NCI-H2196 (cell line): ENCODE data around the gene HHIP.

Experiments used
- DNase-seq: peaks from one replicate; lab custom pipeline; 2025; ENCODE audit not compliant: unreplicated experiment; lab: John Stamatoyannopoulos, UW

The HHIP gene, protein sequence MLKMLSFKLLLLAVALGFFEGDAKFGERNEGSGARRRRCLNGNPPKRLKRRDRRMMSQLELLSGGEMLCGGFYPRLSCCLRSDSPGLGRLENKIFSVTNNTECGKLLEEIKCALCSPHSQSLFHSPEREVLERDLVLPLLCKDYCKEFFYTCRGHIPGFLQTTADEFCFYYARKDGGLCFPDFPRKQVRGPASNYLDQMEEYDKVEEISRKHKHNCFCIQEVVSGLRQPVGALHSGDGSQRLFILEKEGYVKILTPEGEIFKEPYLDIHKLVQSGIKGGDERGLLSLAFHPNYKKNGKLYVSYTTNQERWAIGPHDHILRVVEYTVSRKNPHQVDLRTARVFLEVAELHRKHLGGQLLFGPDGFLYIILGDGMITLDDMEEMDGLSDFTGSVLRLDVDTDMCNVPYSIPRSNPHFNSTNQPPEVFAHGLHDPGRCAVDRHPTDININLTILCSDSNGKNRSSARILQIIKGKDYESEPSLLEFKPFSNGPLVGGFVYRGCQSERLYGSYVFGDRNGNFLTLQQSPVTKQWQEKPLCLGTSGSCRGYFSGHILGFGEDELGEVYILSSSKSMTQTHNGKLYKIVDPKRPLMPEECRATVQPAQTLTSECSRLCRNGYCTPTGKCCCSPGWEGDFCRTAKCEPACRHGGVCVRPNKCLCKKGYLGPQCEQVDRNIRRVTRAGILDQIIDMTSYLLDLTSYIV

DNA sequence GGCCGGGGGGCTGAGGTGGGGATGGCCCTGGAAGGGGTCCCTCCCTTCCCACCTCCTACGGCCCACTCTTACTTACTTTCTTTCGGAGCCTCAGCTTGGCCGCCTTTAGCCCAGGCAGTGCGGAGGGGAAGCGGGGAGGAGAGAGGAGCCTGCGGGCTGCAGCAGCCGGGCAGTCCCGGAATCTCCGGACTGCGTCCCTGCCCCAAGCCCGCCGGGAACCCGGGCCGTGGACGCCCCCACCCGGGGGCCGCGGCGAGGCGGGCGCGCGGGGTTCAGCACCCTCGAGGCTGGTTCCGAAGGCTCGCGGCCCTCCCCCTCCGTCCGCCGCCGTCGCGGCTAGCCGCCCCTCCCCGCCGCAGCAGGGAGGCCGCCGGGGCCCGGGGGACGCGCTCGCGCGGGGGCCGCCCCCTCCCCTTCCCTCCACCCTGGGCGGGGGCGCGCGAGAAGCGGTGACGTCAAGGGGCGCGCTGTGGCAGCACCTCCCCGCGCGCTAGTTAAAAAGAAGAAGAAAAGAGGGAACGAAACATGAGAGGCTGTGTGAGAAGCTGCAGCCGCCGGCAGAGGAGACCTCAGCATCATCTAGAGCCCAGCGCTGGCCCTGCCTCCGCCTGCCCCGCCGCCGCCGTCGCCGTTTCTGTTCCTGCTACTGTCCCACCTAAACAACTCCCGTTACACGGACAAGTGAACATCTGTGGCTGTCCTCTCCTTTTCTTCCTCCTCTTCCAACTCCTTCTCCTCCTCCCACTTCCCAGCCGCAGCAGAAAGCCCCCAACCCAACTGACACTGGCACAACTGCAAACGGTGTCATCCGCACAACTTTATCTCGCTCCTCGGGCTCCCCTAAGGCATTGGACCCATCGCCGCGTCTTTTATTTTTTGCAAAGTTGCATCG is at the start of gene HHIP:
TSS of gene HHIP (plus strand) at position 526 of the 892 bp plus-strand sequence. CDS start 520 bp downstream, outside the sequence.
- peak; percentile 1 for DNase-seq

DNA sequence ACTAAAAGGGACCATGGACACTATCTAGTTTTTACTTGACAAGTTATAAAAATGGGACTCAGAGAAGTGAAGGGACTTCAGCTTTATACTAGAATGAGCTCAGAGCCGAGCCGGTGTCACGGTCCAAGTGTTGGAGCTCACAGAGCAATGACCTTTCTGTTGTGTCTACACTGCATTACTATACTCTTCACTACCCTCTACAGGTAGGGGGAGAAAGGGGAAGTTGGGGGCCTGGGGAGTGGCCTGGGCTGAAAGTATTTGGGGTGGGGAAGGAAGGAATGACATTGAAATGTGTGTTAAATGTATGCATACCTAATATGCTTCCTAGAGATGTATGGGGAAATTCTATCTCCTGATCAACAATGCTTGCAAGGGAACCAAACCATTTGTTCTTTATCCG is 48.8 kb upstream of the HHIP start:
- no peak for DNase-seq

DNA sequence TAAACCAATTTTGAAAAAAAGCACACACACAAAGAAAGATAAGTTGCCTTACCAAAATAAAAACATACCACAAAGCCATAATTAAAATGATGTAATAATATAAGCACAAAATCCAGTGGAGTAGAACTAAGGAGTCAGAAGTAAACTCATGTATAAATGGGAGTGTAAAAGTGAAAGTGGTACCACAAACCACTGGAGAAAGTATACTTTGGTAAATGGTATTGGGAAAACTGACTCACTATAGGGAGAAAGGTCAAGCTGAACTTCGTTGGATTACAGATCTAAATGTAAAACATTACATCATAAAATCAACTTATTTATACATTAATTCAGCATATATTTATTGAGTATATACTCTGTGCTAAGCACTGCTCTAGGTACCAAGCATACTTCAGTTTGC is 46.3 kb upstream of the HHIP start:
- DNase-seq: no peak

DNA sequence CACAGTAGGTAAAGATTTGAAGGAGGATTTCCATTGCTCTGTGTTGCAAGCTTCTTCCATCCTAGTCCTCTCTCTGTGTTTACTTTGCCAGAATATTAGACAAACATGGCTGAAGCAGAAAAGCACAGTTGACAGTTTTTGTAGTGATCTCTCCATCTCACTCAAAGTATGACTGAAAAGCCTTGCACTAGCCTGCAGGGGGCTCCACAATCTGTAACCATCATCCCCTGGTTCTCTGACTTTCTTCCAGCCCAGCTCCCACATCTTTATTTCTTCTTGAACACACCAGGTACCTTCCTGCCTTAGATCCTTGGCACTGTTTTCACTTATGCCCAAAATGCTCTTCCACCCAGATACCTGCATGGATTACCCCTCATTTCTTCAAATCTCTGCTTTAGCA is 34.1 kb upstream of the HHIP start:
- DNase-seq: no peak

DNA sequence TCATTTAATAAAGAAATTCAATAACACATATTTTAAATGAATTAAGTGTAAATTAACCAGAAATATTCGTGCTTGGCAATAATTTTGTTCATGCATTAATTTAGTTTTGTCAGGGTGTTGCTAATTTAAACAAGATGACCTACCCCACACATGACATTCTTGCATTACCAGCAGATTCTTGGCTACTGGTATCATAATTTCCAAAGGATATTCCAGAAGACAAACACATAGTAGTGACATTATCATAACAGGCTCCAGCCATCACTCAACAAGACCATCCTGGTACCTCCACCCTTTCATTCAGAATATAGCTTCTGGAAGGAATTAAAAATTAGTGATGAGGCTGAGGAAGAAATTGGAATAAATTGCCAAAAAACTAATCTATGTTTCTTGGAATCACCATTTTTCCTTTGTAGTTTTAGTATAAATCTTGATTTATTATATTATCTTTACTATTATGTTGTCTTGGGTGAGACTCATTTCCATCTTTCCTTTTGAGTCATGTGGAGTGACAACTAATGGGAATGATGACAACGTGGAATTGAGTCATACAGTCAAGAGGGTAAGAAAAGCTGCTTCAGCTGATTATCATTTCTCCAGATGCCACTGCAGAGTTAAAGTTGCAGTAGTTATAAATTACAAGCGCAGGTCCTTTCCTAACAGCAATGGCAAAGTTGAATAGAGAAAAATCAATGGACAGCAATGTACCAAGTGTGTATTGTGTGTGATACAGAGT is 30.9 kb upstream of the HHIP start:
- DNase-seq: no peak

DNA sequence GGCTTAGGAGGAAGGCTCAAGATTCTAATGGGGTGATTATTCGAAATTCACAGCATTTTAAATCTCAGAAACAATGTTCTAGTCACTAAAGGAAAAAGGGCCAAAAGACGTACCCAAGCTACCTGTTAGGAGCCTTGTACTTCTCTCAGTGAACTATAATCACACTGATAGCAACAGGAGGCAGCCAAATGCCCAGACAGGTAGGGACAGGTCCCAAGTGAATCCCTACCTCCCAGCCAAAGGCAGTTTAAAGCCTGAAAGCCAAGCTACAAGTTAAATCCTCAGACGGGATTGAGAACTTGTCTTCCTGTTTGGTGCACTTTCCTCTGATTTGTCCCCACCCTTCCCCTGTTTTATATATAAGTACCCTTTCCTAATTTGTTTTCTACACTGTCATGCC is 24.3 kb upstream of the HHIP start:
- DNase-seq: no peak

DNA sequence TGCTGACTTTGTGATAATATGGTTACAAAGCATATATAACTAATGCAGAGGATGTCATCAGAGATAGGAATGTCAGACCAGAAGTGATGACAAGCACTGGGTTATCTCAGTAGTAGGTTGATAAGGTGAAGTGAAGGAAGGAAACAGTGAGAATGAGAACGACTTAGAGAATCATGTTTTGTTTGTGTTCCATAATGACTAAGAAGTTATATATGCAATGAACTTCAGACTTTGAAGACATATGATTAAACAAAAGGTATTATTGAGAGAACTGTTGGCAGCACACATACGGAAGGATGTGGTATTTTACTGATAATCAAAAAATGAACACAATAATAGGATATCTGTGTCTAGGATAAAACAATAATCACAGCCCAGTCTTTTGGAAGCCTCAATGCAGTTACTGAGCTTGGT is 18.3 kb upstream of the HHIP start:
- DNase-seq: no peak

DNA sequence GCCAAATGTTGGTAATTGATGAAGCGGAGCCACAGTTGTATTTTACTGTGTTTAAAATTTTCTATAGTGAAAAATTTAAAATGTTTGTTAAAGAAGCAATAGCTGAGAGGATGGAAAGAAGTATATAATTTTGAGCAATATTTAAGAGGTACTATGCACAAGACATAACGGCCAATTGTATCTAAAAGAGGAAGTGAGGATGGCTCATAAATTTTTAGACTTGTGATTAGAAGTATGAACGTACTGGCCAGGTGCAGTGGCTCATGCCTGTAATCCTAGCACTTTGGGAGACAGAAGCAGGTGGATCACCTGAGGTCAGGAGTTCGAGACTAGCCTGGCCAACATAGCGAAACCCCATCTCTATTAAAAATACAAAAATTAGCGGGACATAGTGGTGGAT is 12.7 kb upstream of the HHIP start:
- DNase-seq: no peak

DNA sequence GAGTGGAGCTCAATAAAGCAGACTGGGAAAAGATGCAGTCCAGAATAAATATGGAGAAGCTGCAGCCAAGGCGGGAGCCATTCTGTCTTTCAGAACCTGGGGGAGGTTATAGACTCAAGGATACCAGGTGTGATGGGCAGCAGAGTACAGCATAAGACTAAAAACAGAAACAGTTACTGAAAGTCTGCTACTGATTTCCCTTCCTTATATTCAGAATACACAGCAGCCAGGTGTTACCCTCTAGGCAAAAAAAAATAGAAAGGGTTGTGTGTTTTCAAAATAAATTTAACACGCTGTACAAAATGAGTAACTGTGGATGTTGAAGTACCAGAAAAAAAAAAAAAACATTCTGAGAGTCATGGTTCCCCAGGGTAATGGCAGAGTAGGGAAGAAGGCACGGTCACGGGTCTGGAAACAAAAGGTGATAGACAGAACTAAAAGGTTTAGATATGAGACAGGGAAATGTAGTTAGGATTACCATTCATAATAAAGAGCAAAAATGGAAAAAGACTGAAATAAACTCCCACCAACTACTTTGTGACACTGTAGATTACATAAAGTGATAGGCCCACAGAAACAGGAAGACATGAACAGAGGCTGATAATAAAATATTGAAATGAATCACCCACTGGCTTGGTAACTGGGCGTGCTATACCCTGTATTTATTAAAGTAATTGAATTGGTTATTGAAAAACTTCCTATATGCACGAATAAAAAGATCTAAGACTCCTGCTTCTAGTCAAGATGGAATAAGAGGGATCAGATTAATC is 10.8 kb upstream of the HHIP start:
- DNase-seq: no peak

DNA sequence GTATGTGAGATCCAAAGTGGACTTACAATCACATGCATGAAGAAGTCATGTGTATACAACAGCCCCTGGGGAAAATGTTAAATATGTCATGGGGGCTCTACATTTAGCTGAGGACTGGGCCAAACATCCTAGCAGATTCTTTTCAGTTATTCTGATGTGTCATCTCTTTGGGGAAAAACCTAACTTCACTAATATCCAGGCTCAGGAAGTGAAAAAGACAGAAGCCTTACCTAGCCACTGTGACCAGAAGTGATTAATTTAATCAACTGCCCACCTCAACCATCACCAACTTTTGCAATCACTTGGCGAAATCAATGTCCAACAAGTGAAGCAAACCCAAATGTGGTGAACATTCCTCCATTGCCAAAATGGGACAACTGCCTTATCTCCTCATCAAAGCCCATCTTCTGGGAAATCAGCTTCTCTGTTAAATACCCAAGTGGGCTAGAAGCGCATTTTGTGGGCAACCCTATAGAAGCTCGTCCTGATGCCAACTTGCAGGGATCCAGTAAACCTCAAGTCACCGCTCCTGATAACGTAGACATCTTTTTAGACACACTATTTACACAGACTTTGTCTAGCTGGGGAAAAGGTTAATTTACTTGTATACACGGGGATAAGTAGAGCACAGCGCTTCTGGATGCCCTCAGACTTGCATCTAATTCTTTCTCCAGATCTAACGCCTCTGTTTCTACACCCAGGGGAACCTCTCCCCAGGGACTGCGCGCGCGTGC is 1.4 kb upstream of the HHIP start:
- no peak for DNase-seq

DNA sequence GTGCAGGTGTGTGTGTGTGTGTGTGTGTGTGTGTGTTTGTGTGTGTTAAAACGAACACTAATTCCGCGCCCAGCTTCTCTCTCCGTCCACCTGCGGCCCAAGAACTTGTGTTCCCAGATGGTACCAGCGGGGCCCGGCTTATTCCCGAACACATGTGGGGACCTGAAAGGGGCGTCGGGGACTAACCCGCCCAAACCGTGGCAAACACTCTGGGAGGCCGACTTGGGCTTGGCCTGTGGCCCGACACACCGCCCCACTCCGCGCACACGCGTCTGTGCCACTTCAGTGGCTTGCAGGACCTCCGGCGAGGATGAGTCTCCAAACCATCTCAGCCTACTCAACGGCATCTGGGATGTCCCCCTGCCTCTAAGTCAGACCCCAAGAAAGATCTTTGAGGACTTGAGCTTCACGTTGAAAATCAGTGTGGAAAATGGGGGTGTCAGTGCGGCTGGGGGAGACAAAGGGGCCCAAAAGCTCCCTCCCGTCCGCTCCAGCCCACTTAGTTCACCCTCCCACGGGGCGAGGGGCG is 790 bp upstream of the HHIP start:
- no peak for DNase-seq

DNA sequence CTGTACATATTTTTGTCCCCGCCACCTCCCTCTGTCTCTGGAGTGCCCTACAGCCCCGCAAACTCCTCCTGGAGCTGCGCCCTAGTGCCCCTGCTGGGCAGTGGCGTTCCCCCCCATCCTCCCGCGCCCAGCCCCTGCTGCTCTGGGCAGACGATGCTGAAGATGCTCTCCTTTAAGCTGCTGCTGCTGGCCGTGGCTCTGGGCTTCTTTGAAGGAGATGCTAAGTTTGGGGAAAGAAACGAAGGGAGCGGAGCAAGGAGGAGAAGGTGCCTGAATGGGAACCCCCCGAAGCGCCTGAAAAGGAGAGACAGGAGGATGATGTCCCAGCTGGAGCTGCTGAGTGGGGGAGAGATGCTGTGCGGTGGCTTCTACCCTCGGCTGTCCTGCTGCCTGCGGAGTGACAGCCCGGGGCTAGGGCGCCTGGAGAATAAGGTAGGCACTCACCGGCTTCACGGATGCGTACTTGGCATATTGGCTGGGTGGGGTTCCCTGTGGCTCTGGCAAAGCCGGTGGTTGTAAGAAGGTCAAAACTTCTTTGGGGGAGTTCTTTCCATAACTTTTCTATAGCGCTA is 653 bp downstream of the HHIP start:
- DNase-seq: no peak

DNA sequence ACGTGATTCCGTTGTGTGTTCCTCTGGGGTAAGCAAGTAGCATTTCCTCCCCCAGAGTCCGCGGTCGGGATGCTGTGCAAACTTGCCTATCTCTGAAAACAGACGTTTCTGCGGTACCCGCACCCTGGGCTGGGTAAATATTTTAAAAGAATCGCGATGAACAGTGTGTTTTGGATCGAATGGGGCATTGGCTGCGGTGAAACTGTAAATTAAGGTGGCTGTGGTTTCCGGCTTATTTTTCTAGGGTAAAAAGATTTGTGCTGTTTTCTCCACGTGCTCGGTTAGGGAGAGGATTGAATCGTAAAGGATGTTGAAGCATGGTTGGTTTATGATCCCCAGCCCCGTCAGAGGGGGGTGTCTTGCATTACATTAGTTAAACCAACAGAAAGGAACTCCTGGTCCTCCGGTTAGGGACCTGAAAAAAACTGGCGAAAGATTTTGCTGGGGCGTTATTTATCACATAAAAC is 1.2 kb downstream of the HHIP start:
- no peak for DNase-seq

DNA sequence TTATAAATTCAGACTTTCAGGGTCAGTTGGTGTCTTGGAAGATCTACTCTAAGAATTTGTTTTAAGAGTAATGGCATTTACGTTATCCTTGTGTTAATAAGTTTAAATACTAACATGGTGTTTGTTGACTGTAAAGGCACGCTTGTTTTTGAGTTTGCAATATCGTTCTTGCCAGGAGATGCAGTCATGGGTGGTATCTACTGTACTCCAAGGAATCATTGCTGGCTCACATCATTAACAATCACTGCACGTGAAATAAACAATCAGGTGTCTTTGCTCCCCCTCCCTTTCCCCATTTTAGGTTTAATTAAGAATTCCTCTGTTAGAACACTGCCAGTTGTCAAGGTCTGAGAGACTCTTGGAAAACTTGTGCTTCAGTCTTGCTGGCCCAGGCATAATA is 1.6 kb downstream of the HHIP start:
- no peak for DNase-seq

DNA sequence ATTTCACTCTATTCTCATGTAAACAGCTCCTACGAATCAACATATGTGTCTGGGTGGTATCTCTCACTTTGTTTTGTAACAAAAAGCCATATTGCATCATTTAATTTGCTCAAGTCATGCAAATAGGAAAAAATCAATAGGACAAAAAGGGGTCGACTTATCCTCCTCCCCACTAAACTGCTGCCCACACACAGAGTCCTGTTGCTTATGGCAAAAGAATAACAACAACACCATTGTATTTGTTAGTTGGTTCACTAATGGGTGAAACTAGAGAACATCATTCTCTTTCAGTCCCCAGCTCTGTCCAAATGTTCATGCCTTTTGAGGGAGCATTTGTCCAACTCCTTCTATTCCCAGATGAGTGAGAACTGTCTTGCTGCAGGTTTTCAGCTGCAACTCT is 2.1 kb downstream of the HHIP start:
- DNase-seq: no peak

DNA sequence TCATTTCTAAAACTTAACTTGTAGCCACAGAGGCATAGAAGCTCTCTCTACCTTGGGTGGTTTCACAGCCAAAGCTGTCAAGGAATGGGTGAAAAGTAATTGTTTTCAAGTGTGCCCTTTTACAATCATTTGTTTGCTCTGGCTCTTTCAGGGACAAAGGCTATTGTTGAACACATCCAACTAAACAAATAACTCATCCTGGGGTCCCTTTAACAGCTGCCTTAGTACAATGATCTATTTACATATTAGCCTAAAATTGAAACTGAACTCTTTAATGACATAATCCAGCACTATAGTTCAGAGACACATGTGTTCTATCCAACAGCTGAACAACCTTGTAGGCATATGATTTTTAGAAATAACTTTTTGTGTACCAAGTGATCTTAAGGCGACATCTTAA is 3.7 kb downstream of the HHIP start:
- DNase-seq: no peak

DNA sequence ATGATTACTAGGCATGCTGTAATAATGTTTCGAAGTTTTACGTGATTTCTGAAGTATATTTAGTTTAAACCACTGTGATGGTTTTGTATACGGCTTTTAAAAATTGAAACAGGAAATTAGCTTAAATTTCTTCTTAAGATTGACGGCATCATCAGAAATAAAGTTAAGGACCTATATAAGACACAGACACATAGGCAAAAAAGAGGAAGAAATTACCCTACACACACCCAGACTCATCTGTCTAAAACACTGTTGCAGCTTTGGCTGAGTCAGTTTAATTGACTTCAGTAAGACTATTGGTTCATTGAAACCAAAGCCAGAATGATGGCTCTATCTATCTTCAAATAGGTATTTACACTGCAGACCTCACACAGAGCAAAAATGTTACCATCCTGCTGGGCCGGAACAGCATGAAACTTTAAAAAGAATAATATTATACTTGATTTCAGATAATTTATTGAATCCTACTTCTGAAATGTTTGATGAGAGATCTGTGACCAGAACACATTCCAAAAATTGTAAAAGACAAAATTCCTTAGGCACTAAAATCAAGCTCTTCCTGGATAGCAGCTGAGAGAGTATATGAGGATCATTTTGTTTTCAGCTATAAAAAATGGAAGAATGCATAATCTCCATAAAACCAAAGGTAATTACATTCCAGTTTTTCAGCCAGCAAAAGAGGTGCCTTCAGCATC is 4.5 kb downstream of the HHIP start:
- DNase-seq: no peak
